COR-L47 (cell line): Measurements from ENCODE around the gene PIP5KL1.

Experiments
- DNase-seq: peaks from one replicate; lab custom pipeline; 2025; lab: John Stamatoyannopoulos, UW

Gene PIP5KL1

GRCh38 chr9:127930231-127931091 is at the start of gene PIP5KL1:
Gene PIP5KL1, minus strand, starts transcription at chr9:127930777. Its CDS starts 25 bp downstream, at chr9:127930752.
- DNase-seq, result peak; percentile 80

GRCh38 chr9:127980060-127980705 is 49.6 kb upstream of the PIP5KL1 start:
- DNase-seq, result no peak

- peak; percentile 38 for DNase-seq
Measured at GRCh38 chr9:127979333-127980059, 48.9 kb upstream of the PIP5KL1 start.

- DNase-seq, result no peak
Measured at GRCh38 chr9:127979015-127979332, 48.4 kb upstream of the PIP5KL1 start.

GRCh38 chr9:127977884-127978647 is 47.5 kb upstream of the PIP5KL1 start:
- DNase-seq, result no peak

- no peak for DNase-seq
Measured at GRCh38 chr9:127977009-127977883, 46.7 kb upstream of the PIP5KL1 start.

GRCh38 chr9:127976498-127976897 is 45.9 kb upstream of the PIP5KL1 start:
- DNase-seq, result peak; percentile 83

- no peak for DNase-seq
Measured at GRCh38 chr9:127975376-127976315, 45.1 kb upstream of the PIP5KL1 start.

GRCh38 chr9:127974769-127975261 is 44.2 kb upstream of the PIP5KL1 start:
- no peak for DNase-seq

- peak; percentile 33 for DNase-seq
Measured at GRCh38 chr9:127974001-127974768, 43.6 kb upstream of the PIP5KL1 start.

- no peak for DNase-seq
Measured at GRCh38 chr9:127973169-127974000, 42.8 kb upstream of the PIP5KL1 start.

- DNase-seq, result no peak
Measured at GRCh38 chr9:127972236-127972871, 41.8 kb upstream of the PIP5KL1 start.

- DNase-seq, result no peak
Measured at GRCh38 chr9:127971357-127972235, 41.0 kb upstream of the PIP5KL1 start.

GRCh38 chr9:127970401-127971313 is 40.1 kb upstream of the PIP5KL1 start:
- DNase-seq, result peak; percentile 90

- DNase-seq, result peak; percentile 72
Measured at GRCh38 chr9:127968700-127969383, 38.3 kb upstream of the PIP5KL1 start.
